ENCODE data around the gene SIAH2. TPM values are rescaled to one million over a fixed set of nuclear protein-coding genes. Genes with fewer than 3 reads are reported as not detected.

The SIAH2 gene
- total RNA-seq, 1 experiment from 2014 or later: 24.0 TPM

- H3K27me3 ChIP-seq (ENCODE audit: control insufficient read depth, insufficient read depth, low read length): no peaks in the 10 kb centered on the region
- in situ Hi-C loops (cut with HindIII; ENCODE audit: low pct_unique_long_range_greater_than_20kb, low sequenced_read_pairs) (no loop called here), intact Hi-C loops (cut with micrococcal nuclease; ENCODE audit: unreplicated experiment) (loop anchor here (10.0 kb wide), 1 partner anchor 60 kb away; no protein-coding TSS in a partner anchor)
- no peak for DNase-seq (ENCODE audit: low read depth, low spot score)
- ChIA-PET CTCF (no interaction called here), POLR2A (no interaction called here)
- TF ChIP-seq CTCF (IDR thresholded peaks at IDR 0.05) (no peak), POLR2AphosphoS5 (IDR thresholded peaks at IDR 0.05; ENCODE audit: low read depth, low read length) (no peak), TCF7L2 (IDR thresholded peaks at IDR 0.05; ENCODE audit: low read depth, low read length) (no peak), REST (IDR thresholded peaks at IDR 0.05; ENCODE audit: insufficient read depth in 1 of 2, low read depth in 2 of 2, low read length in 1 of 2) (no peak), SIN3A (IDR thresholded peaks at IDR 0.05; ENCODE audit: borderline replicate concordance, insufficient read depth, low read depth, low read length) (no peak)
- no peaks in the 10 kb centered on the region for H3K36me3 ChIP-seq (ENCODE audit: control insufficient read depth, insufficient read depth, low read length)
- ATAC-seq: no peak
- peaks cover 12% of the 10 kb centered on the region; the same call in 1 of the 2 replicates for H3K4me1 ChIP-seq (ENCODE audit: control insufficient read depth, insufficient read depth, low read length)
- no peak overlapping the region for H3K4me3 ChIP-seq (ENCODE audit: low read depth in 2 of 2, low read length in 2 of 2)
- no peak overlapping the region for H3K27ac ChIP-seq (ENCODE audit: low read length)
- no TSS peak for BruUV-seq (replicated peaks)
- H3K9me3 ChIP-seq (ENCODE audit: control insufficient read depth, insufficient read depth, low read depth, low read length): no peaks in the 10 kb centered on the region
Observed at GRCh38 chr3:150744919-150745211, 18.1 kb downstream of the SIAH2 start.

- intact Hi-C loops (cut with micrococcal nuclease; ENCODE audit: unreplicated experiment) (loop anchor here (10.0 kb wide), 1 partner anchor 59 kb away; no protein-coding TSS in a partner anchor), in situ Hi-C loops (cut with HindIII; ENCODE audit: low pct_unique_long_range_greater_than_20kb, low sequenced_read_pairs) (no loop called here)
- no peak overlapping the region for H3K4me3 ChIP-seq (ENCODE audit: low read depth in 2 of 2, low read length in 2 of 2)
- ChIA-PET POLR2A (no interaction called here), CTCF (no interaction called here)
- TF ChIP-seq POLR2AphosphoS5 (IDR thresholded peaks at IDR 0.05; ENCODE audit: low read depth, low read length) (no peak), REST (IDR thresholded peaks at IDR 0.05; ENCODE audit: insufficient read depth in 1 of 2, low read depth in 2 of 2, low read length in 1 of 2) (no peak), CTCF (IDR thresholded peaks at IDR 0.05) (no peak), SIN3A (IDR thresholded peaks at IDR 0.05; ENCODE audit: borderline replicate concordance, insufficient read depth, low read depth, low read length) (no peak)
- no peak for DNase-seq (ENCODE audit: low read depth, low spot score)
- no peak for ATAC-seq
- H3K4me1 ChIP-seq (ENCODE audit: control insufficient read depth, insufficient read depth, low read length): peaks cover 12% of the 10 kb centered on the region; the same call in 1 of the 2 replicates
- no peaks in the 10 kb centered on the region for H3K36me3 ChIP-seq (ENCODE audit: control insufficient read depth, insufficient read depth, low read length)
- no peaks in the 10 kb centered on the region for H3K27me3 ChIP-seq (ENCODE audit: control insufficient read depth, insufficient read depth, low read length)
- H3K27ac ChIP-seq (ENCODE audit: low read length): no peak overlapping the region
- BruUV-seq (replicated peaks): no TSS peak
- H3K9me3 ChIP-seq (ENCODE audit: control insufficient read depth, insufficient read depth, low read depth, low read length): no peaks in the 10 kb centered on the region
Observed at GRCh38 chr3:150744041-150744918, 18.7 kb downstream of the SIAH2 start.
